GM12801 (cell line): ENCODE measurements around the gene PCSK6.

Experiments used
- CTCF ChIP-seq: IDR thresholded peaks from one replicate; pipeline ENCODE4 v1.5.1; 2011; ENCODE audit warnings: control low read depth; ENCODE audit not compliant: insufficient read length; ENCODE audit errors: extremely low read depth

The PCSK6 gene

GRCh38 chr15:101479342-101479845 is 10.1 kb downstream of the PCSK6 start:
- no peak for TF ChIP-seq CTCF

- TF ChIP-seq CTCF, result no peak
These were observed 10.7 kb downstream of the PCSK6 start for GRCh38 chr15:101478701-101479341.

- no peak for TF ChIP-seq CTCF
These were observed 11.6 kb downstream of the PCSK6 start for GRCh38 chr15:101477851-101478362.

GRCh38 chr15:101476756-101477155 is 12.8 kb downstream of the PCSK6 start:
- no peak for TF ChIP-seq CTCF

GRCh38 chr15:101474983-101475382 is 14.5 kb downstream of the PCSK6 start:
- no peak for TF ChIP-seq CTCF

- TF ChIP-seq CTCF, result no peak
These were observed 15.3 kb downstream of the PCSK6 start for GRCh38 chr15:101474233-101474632.

GRCh38 chr15:101472033-101472432 is 17.5 kb downstream of the PCSK6 start:
- TF ChIP-seq CTCF, result no peak
